ENCODE data around the gene OSBPL10. TPM values are rescaled to one million over a fixed set of nuclear protein-coding genes. Genes with fewer than 3 reads are reported as not detected.

Gene OSBPL10
- total and polyA plus RNA-seq, 2 of the 4 experiments (the other 2 are of a cell fraction), result 9.5 to 10.1 TPM

- Histone ChIP-seq H3K14ac (replicated peaks; ENCODE audit: low read depth, low read length) (no peak overlapping the region), H3K4me2 (ENCODE audit: low read depth, low read length) (no peak overlapping the region), H4K5ac (ENCODE audit: low read depth, low read length) (no peak overlapping the region), H3K4me1 (ENCODE audit: control insufficient read depth, insufficient read depth, low read length) (no peaks in the 10 kb centered on the region), H2BK20ac (ENCODE audit: low read depth, low read length) (no peak overlapping the region), H2AFZ (replicated peaks; ENCODE audit: low read length, poor library complexity) (no peak overlapping the region), H3K9me1 (ENCODE audit: insufficient read depth, low read length) (no peaks in the 10 kb centered on the region), H4K20me1 (ENCODE audit: insufficient read depth, low read length) (no peaks in the 10 kb centered on the region), H3K36me3 (ENCODE audit: control insufficient read depth, insufficient read depth, low read length) (peaks cover 1% of the 10 kb centered on the region; the same call in 1 of the 2 replicates), H3K4me3 (ENCODE audit: insufficient read depth, low read depth, low read length) (no peak overlapping the region), H3K27me3 (ENCODE audit: control insufficient read depth, insufficient read depth, low read length) (no peaks in the 10 kb centered on the region), H3K56ac (ENCODE audit: extremely low read depth, insufficient read depth, low read length) (no peak overlapping the region), H3K79me1 (ENCODE audit: low read depth in 1 of 2, low read length in 2 of 2) (no peaks in the 10 kb centered on the region), H3K23ac (ENCODE audit: low read depth, low read length) (no peak overlapping the region), H3K9ac (ENCODE audit: low read depth, low read length) (no peak overlapping the region), H3K27ac (ENCODE audit: insufficient read depth, low read length) (no peak overlapping the region), H3K4ac (ENCODE audit: low read depth, low read length) (no peak overlapping the region), H4K91ac (ENCODE audit: insufficient read depth, low read depth, low read length) (no peak overlapping the region), H2BK15ac (ENCODE audit: low read depth, low read length) (no peak overlapping the region), H2BK5ac (ENCODE audit: low read depth, low read length, poor library complexity, severe bottlenecking) (no peak overlapping the region), H3K18ac (ENCODE audit: low read depth, low read length) (no peak overlapping the region), H2AK9ac (replicated peaks; ENCODE audit: low read depth, low read length, poor library complexity) (no peak overlapping the region), H3K9me3 (ENCODE audit: control insufficient read depth, insufficient read depth, low read length) (no peaks in the 10 kb centered on the region), H2AK5ac (ENCODE audit: low read depth, low read length) (no peak overlapping the region), H4K8ac (ENCODE audit: low read depth in 2 of 2, low read length in 2 of 2) (no peak overlapping the region), H2BK120ac (ENCODE audit: low read depth, low read length) (no peak overlapping the region)
- no CpG with 5 or more reads among the region's 3 CpGs for WGBS, 2 experiments (ENCODE audit: extremely low coverage in 2 of 2, insufficient read length in 1 of 2)
- intact Hi-C loops (cut with micrococcal nuclease), result no loop called here
- POLR2A ChIA-PET (ENCODE audit: unreplicated experiment), result no interaction called here
- in situ Hi-C loops (cut with MboI; ENCODE audit: low sequenced_read_pairs), result no loop called here
- CTCF ChIA-PET, result no interaction called here
- DNase-seq, result no peak
- ATAC-seq (ENCODE audit: low read depth), result no peak
- no peak for TF ChIP-seq ELK1 (IDR thresholded peaks at IDR 0.05; ENCODE audit: borderline replicate concordance, low read depth, low read length)
- dilution Hi-C loops (cut with HindIII; ENCODE audit: low sequenced_read_pairs, unreplicated experiment), result no loop called here
- no TSS peak for BruUV-seq (replicated peaks)
These were observed 157.9 kb downstream of the OSBPL10 start for GRCh38 chr3:31823184-31823583.
